Frontal cortex (tissue), 4 donors: ENCODE data around the gene GREM2. TPM values are rescaled to one million over a fixed set of nuclear protein-coding genes. Genes with fewer than 3 reads are reported as not detected.

ENCODE experiments used
- DNase-seq, 2 donors: peaks; one replicate each; pipeline ENCODE4 v3.0.0; 2012; ENCODE audit warnings: low spot score in 2 of 2
- FAIRE-seq: peaks from 2 replicates; lab custom pipeline; 2012; peaks lifted over from hg19 to GRCh38; lab: Jason Lieb, UNC
- total RNA-seq: library from RNA; depleted of rRNA; stranded (reverse); fragments of >200 nt; gene quantifications from one replicate; pipeline ENCODE4 v1.2.3, GENCODE V29; 2014
- donor health status: control.
- donor health status: control.
- donor health status: control.

Gene GREM2
- total RNA-seq, 1 donor from 2014 or later, result 14.7 TPM

GRCh38 chr1:240611228-240611618 is 732 bp downstream of the GREM2 start:
- no peak for DNase-seq
- FAIRE-seq, result no peak

- DNase-seq, result no peak
- FAIRE-seq, result no peak
Measured at GRCh38 chr1:240610636-240611035, 1.3 kb downstream of the GREM2 start.

- FAIRE-seq (no peak), DNase-seq (no peak)
Measured at GRCh38 chr1:240609527-240610060, 2.4 kb downstream of the GREM2 start.

GRCh38 chr1:240608707-240609106 is 3.2 kb downstream of the GREM2 start:
- DNase-seq, result no peak
- no peak for FAIRE-seq

- FAIRE-seq (no peak), DNase-seq (no peak)
Measured at GRCh38 chr1:240607006-240607405, 4.9 kb downstream of the GREM2 start.

- FAIRE-seq (no peak), DNase-seq (no peak)
Measured at GRCh38 chr1:240602189-240602588, 9.8 kb downstream of the GREM2 start.

GRCh38 chr1:240599830-240600229 is 12.1 kb downstream of the GREM2 start:
- no peak for FAIRE-seq
- DNase-seq, result no peak

- no peak for FAIRE-seq
Measured at GRCh38 chr1:240599299-240599698, 12.7 kb downstream of the GREM2 start.

GRCh38 chr1:240598216-240599001 is 13.5 kb downstream of the GREM2 start:
- DNase-seq, result no peak
- no peak for FAIRE-seq

More at GRCh38 chr1:240599299-240599698, 12.7 kb downstream of the GREM2 start:
- DNase-seq, result no peak

- FAIRE-seq (no peak), DNase-seq (no peak)
Measured at GRCh38 chr1:240597153-240597745, 14.7 kb downstream of the GREM2 start.

- DNase-seq, result no peak
- no peak for FAIRE-seq
Measured at GRCh38 chr1:240595476-240595875, 16.5 kb downstream of the GREM2 start.

GRCh38 chr1:240591564-240591963 is 20.4 kb downstream of the GREM2 start:
- DNase-seq, result no peak
- no peak for FAIRE-seq

- no peak for DNase-seq
- no peak for FAIRE-seq
Measured at GRCh38 chr1:240591078-240591477, 20.9 kb downstream of the GREM2 start.

GRCh38 chr1:240589585-240590110 is 22.3 kb downstream of the GREM2 start:
- DNase-seq (no peak), FAIRE-seq (no peak)

- FAIRE-seq (no peak), DNase-seq (no peak)
Measured at GRCh38 chr1:240586006-240586405, 25.9 kb downstream of the GREM2 start.

- no peak for FAIRE-seq
- no peak for DNase-seq
Measured at GRCh38 chr1:240582953-240583352, 29.0 kb downstream of the GREM2 start.

GRCh38 chr1:240579511-240579910 is 32.4 kb downstream of the GREM2 start:
- FAIRE-seq (no peak), DNase-seq (no peak)

GRCh38 chr1:240577095-240577494 is 34.9 kb downstream of the GREM2 start:
- FAIRE-seq, result no peak
- DNase-seq, result no peak

- DNase-seq, result no peak
- no peak for FAIRE-seq
Measured at GRCh38 chr1:240575981-240576662, 35.8 kb downstream of the GREM2 start.

- no peak for FAIRE-seq
- DNase-seq, result no peak
Measured at GRCh38 chr1:240572328-240572727, 39.6 kb downstream of the GREM2 start.

GRCh38 chr1:240571782-240572181 is 40.2 kb downstream of the GREM2 start:
- FAIRE-seq, result no peak
- DNase-seq, result no peak
